GM21447 (cell line): Measurements from ENCODE around the gene WDR55.
"Not testable (repeated sequence)": the region's sequence is repeated elsewhere in the genome, so short reads cannot be mapped to it uniquely, and the experiment has no call there.

ENCODE experiments used
- ATAC-seq: cut with Tn5 transposase; IDR thresholded peaks from one replicate; pipeline ENCODE4 v1.9.1; 2021; ENCODE audit not compliant: unreplicated experiment

WDR55 gene

GRCh38 chr5:140647042-140647419 is 17.7 kb upstream of the WDR55 start:
- peak; percentile 25 for ATAC-seq

GRCh38 chr5:140658870-140659269 is 5.8 kb upstream of the WDR55 start:
- ATAC-seq, result no peak

- ATAC-seq, result not testable (repeated sequence)
Observed at GRCh38 chr5:140660371-140660770, 4.3 kb upstream of the WDR55 start.

- ATAC-seq, result no peak
Observed at GRCh38 chr5:140664030-140664358, 710 bp upstream of the WDR55 start.

GRCh38 chr5:140671035-140671434 is 6.3 kb downstream of the WDR55 start:
- not testable (repeated sequence) for ATAC-seq

- no peak for ATAC-seq
Observed at GRCh38 chr5:140671472-140672125, 6.9 kb downstream of the WDR55 start.

GRCh38 chr5:140672455-140673186 is 7.9 kb downstream of the WDR55 start:
- ATAC-seq, result no peak

GRCh38 chr5:140673187-140673976 is 8.7 kb downstream of the WDR55 start, which contains the start of gene DND1:
Gene DND1, minus strand, starts transcription at chr5:140673576. Its CDS starts 34 bp downstream, at chr5:140673542.
- no peak for ATAC-seq

- no peak for ATAC-seq
Observed at GRCh38 chr5:140674211-140674610, 9.5 kb downstream of the WDR55 start.

- ATAC-seq, result no peak
Observed at GRCh38 chr5:140674629-140675028, 9.9 kb downstream of the WDR55 start.

- ATAC-seq, result peak; percentile 78
Observed at GRCh38 chr5:140677947-140678346, 13.2 kb downstream of the WDR55 start.

- no peak for ATAC-seq
Observed at GRCh38 chr5:140678993-140679392, 14.3 kb downstream of the WDR55 start.

- no peak for ATAC-seq
Observed at GRCh38 chr5:140690376-140690932, 25.8 kb downstream of the WDR55 start.

- peak; percentile 98 for ATAC-seq
Observed at GRCh38 chr5:140690941-140691924, 26.5 kb downstream of the WDR55 start, which contains the start of the genes HARS1 and HARS2. Gene HARS1, minus strand, starts transcription at chr5:140691370. Its CDS starts 66 bp downstream, at chr5:140691304. Gene HARS2, plus strand, starts transcription at chr5:140691455. Its CDS starts 194 bp downstream, at chr5:140691649.

- ATAC-seq, result no peak
Observed at GRCh38 chr5:140694276-140694675, 29.6 kb downstream of the WDR55 start.

- no peak for ATAC-seq
Observed at GRCh38 chr5:140696891-140697492, 32.3 kb downstream of the WDR55 start.

- peak; percentile 97 for ATAC-seq
Observed at GRCh38 chr5:140700177-140701144, 35.8 kb downstream of the WDR55 start, which contains the start of gene ZMAT2. Gene ZMAT2, plus strand, starts transcription at chr5:140700447. Its CDS starts 14 bp downstream, at chr5:140700461.

- no peak for ATAC-seq
Observed at GRCh38 chr5:140707812-140708211, 43.1 kb downstream of the WDR55 start.
